ENCODE data around the gene LHFPL6. TPM values are rescaled to one million over a fixed set of nuclear protein-coding genes. Genes with fewer than 3 reads are reported as not detected.
A peak's percentile ranks its signal among the peaks of the same experiment; 100 is the strongest.

LHFPL6 gene
- total RNA-seq, 1 donor from 2014 or later = 31.8 TPM

DNA sequence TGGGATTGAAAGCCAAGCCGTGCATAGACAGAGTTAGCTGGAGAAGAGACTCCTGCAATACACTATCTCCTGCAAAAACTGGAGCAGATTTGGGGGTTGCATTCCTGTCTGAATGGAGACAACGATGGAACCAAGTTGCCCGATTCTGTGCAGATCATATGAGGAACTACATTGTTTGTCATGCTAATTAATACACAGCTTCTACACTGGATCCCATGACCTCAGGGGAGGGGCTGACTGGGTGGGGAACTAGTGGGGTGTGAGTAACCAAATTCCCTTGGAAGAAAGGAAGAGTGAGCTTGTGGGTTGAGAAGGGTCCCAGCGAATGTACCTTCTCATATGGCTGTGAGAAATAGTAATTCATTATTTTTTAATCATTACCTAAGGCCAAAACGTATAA, 214.0 kb downstream of the LHFPL6 start:
- no peak for DNase-seq (ENCODE audit: low read depth in 2 of 2)

DNA sequence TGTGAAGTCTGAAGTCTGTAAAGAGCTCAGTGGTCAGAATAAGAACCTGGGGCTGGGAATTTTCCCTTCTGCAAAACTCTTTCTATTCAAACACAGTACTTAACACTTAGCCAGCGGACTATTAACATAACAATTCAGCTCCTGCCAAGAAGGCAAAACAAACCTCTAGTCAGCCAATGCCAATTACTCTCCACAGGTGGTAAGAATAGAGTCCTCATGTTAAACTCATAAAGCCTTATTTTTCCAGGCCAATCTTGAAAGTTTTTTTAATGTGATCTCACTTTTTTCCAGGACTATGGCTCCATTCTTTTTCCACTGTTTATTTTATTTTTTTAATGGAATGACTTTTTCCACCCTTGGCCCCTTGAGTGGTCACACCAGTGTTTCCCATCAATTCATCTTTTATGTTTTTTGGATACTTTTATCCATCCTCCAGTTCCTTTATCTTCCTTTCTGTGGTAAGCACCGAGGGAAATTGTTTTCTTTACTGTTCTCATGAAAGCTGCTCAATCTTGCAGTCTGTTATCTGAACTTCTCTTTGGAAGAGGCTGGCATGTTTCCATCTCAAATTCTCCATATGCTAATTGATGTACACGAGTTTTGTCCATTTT, 217.3 kb downstream of the LHFPL6 start:
- peak in 1 of 2 donors; percentile 52 for DNase-seq (ENCODE audit: low read depth in 2 of 2)

DNA sequence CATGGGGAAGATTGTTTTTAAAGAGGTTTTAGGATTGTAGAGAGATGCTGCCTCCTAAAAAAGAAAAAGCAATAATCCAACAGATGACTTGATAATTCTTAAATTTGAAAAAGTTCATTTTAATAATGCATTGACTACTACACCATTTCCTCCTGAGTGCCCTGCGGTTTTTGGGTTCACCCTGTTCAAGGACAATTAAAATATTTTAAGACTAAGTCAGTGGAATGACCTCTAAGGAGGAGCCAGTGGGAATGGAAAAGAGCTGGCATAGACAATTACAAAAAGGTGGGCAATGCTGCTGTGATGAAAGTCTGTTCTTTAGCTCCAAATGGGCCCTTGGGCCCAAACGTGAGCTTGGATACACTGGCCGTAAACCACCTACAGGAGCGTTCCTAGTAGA, 217.8 kb downstream of the LHFPL6 start:
- DNase-seq (ENCODE audit: low read depth in 2 of 2) = no peak

DNA sequence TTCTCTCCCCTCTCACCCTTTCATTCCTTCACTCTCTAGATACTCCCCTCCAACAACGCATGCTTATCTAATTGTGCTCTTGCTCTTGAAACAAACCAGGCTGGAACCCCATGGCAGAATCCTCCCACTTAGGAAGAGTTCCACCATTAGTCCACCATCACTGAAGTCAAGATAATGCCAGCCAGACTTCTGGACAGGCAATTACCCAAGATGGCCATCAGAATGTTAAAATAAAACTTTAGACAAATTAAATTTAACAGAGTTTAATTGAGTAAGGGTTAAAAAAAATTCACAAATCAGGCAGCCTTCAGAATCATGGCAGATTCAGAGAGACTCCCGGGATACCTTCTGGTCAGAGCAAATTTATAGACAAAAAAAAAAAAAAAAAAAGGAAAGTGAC, 221.5 kb downstream of the LHFPL6 start:
- no peak for DNase-seq (ENCODE audit: low read depth in 2 of 2)

DNA sequence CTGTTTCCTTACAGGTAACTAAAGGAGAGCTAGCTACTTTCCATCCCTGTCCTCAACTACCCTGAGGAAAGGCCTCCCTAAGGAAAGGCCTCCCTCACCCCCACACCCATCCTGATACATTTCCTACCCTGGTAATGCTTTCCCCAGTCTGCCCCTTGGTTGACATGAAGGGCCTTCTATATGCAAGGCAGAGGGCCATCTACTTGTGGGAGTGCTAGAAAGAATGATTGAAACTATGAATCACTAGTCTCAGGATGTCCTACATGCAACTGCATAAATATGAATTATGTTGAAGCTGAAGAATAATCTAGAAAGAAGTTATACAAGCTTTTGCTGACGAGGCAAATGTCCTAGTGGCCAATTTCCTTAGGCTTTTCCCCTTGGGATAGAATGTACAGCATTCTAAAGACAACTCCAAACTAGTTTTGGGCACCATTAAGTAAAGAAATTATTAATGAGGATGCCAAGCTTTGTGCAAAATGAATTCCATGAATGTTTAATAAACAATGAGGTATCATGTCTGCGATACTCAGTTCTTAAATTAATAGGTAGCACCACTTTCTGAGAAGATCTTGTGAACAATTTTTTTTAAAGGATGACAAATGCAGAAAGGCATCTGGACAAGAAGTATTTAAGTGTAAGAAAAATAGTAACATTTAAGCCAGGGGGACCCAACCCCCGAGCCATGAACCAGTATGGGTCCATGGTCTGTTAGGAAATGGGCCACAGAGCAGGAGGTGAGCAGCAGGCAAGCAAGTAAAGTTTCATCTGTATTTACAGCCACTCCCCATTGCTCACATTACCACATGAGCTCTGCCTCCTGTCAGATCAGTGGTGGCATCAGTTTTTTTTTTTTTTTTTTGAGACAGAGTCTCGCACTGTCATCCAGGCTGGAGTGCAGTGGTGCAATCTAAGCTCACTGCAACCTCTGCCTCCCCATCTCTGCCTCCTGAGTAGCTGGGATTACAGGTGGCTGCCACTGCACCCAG, 223.0 kb downstream of the LHFPL6 start:
- no peak for DNase-seq (ENCODE audit: low read depth in 2 of 2)

DNA sequence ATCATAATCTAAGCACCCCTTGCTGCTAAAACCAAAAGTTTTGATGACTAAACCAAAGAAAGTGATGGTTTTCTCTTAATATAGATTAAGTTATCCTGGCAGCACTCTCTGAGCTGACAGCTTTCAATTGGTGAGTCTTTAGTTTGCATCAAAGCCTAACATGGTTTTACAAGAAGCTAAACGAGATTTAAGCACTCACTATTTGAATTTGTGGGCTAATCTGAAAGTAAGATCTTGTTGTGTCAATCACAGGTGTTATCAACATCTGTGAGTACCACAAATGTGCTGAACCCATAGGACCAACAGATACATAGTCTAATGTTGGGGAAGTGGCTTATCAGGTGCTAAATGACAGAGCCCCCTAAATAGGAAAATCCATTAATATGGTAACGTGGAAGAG, 223.9 kb downstream of the LHFPL6 start:
- DNase-seq (ENCODE audit: low read depth in 2 of 2) = no peak

DNA sequence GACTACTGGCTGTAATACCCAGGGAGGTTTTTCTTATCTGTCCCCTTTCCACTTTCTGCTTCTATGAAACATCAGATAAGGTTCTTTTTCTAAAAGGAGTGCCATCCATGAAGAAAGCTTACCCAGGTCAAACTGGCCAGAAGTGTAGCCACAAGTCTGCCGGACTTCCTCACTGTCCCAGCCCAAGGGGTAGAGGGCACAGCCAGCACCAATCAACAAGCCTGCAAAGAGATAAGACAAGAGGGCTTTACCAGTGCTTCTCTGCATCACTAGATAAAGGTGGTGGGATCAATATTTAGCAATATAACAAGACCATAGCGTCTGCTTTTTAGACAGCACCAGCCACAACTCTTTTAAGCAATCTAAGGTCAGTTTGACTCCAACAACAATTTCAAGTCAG, 224.7 kb downstream of the LHFPL6 start:
- DNase-seq (ENCODE audit: low read depth in 2 of 2) = no peak

DNA sequence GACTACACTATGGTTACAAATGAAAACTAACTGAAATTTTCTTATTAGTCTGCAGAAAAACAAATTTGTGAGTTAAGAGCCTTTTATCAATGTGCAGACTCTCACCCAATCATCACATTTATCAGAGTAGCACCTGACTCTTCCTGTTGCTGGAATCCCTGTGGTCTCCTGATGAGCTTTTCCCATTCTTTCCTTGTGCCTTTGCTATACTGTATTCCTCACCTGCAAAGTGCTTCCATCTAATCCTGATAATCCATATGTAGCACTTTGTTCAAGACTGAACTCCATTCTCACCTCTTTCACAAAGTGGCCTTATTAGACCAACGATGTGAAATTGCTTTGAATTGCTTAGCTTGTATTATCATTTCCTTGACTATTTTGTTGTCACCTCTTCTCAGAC, 225.3 kb downstream of the LHFPL6 start:
- DNase-seq (ENCODE audit: low read depth in 2 of 2) = no peak

DNA sequence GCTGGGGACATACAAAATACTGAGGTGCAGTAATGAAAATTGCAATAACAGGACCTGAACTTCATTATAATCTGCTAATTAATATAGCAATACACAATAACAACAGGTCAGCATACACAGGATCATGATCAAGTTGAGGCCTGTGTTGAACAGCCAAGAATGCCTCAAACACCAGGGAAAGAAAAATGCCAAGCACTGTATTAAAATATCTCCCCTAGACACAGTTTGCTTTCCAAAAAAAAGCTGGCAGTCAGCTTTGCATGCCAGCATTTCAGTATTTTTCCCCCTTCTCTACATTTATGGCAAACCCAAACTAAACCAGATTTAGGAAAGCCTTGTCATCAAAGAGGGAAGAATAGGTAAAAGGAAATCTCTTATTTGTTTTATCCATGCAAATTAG, 226.9 kb downstream of the LHFPL6 start:
- DNase-seq (ENCODE audit: low read depth in 2 of 2) = no peak

DNA sequence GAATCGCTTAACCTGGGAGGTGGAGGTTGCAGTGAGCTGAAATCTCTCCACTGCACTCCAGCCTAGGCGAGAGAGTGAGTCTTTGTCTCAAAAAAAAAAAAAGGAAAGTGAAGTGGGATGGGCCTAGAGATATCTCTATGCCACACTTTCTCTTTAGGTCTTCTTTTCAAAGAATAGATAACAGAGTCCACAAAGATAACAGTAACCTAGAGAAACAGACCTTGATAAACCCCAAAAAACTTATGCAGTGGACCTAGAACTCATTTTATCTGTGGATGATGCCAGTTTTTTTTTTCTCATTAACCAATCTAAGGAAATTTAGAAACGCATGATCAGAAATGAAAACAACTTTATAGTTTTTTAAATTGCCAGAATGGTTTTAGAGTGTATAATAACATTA, 227.4 kb downstream of the LHFPL6 start:
- DNase-seq (ENCODE audit: low read depth in 2 of 2) = no peak

DNA sequence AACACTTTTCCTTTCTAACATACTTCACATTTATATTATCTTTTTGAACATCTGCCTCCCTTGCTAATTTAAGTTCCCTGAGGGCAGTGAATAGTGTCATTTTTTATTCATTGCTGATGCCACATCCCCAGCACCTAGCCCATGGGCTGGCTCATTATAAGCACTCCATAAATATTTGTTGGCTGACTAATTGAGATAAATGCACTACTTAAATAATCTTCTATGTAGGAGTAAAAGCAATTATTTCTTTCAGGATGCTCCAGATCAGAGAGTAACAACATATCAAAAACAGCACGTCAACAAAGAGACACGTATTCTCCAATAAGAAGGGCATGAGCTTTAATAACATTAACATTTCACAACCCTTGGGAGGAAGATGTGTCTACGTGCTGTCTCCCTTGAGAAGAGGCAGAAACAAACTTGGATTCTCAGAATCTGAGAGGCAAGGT, 228.2 kb downstream of the LHFPL6 start:
- DNase-seq (ENCODE audit: low read depth in 2 of 2) = no peak

DNA sequence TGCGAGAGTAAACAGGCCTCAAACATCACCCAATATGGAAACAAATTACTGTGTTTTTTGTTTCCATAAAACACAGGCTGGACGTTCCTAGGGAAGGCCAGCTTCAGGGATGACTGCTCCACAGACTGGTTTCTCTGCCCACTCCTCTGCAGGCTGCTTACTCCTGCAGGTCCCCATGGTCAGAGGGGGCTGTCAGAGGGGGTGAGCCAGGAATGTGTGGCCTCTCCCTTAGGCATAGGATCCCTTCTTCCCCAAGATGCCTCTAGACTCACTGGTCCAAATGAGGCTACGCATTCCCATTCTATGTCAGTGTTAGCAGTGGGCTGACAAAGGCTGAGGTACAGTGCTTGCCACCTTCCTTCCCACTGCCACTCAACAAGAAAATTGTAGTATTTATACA, 229.8 kb downstream of the LHFPL6 start:
- DNase-seq (ENCODE audit: low read depth in 2 of 2) = no peak

DNA sequence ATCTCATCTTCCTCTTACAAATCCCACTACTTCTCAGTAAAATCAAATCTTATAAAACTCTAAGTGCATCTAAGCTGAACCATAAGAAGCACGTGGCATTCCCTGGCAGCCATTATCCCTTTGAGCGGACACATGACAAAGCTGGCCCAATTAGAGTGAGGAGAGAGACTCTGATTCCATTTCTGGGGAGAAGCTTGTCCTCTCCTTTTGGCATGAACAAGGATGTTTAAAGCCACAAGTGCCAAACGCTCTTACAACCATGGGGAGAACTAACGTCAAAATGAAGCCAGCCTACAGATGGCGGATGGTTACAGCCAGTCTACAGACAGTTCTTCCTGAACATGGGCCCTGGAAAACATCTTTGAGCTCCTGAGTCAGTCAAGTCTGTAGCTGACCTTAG, 231.3 kb downstream of the LHFPL6 start:
- DNase-seq (ENCODE audit: low read depth in 2 of 2) = no peak

DNA sequence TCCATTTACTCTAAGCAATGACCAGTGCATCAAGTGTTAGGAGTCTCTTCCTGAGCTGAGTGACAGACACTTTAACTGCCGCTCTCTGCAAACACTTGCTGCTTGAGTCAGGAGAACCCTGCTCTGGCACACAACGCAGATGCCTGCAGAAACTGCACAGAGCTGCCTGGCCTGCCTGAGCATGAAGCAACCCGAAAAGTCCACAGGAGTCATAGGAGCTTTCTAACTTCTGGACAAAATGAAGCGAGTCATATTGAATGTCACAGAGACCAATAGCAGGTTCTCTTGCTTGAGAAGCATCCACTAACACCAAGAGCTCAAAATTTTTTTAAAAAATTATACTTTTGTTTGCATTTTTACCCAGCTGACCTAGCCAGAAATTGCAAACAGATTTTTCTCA, 232.4 kb downstream of the LHFPL6 start:
- DNase-seq (ENCODE audit: low read depth in 2 of 2) = no peak

DNA sequence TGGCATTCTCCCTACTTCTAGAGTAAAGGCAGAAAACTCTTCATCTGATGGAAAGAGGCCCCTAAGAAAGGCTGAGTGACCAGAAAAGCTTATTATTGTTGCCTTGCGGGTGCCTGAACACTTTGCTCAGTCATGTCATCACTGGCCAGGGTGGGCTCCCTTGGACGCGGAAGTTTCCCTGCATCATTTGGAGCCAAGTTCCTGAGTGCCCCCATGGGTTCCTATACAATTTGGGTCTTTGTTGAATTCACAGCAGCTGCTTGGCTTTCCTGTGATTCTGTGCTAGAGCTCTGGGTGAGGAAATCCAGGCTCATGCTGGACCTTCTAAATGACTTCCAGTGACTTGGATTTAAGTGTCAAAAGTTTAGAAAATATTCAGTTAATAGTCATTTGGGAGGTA, 232.9 kb downstream of the LHFPL6 start:
- no peak for DNase-seq (ENCODE audit: low read depth in 2 of 2)

DNA sequence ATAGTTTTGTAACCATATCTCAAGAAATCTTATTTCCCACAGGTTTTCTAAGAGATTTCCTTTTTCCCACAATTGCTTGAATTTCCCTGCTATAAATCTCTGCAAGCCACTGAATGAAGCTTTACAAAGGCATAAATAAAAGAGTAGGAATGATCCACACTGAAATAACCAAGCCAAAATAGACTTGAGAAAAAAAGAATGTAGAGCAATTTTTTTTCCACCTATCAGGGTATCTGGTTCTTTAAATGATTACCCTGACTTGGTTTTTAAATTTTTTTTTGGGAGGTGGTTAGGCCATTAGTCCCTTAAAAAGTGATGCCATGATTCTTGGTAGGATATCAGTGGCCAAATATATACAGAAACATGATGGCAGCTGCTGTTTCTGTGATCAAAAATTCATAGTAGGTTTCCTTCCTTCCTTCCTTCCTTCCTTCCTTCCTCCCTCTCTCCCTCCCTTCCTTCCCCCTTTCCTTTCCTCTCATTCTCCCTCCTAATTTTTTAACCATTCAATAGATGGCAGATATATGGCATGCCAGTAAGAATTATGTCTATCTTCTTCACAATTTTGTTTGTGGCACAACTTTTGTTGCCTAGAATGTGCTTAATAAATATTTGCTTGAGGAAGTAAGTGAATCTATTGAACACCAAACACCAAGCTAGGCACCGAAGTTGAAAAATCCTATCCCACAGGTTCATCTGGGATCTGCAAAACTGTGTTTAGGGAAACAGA, 233.7 kb downstream of the LHFPL6 start:
- no peak for DNase-seq (ENCODE audit: low read depth in 2 of 2)

DNA sequence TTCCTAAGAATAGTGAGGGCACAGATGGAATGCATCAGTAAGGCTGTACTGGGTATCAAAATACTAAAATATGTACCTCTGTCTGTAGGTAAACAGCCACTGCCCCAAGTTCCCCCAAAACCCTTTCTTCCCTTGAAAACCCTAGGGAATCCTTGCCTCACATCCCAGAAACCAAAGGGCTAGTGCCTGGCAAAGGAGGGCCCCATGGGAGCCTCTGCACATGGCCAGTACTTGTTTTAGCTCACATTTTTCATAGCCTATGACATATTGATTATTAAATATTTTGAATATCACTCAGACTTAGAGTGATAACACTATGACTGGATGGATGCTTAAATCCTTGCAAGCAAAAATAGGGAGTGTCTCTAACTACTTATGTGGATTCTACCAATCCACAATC, 237.1 kb downstream of the LHFPL6 start:
- DNase-seq (ENCODE audit: low read depth in 2 of 2) = no peak

DNA sequence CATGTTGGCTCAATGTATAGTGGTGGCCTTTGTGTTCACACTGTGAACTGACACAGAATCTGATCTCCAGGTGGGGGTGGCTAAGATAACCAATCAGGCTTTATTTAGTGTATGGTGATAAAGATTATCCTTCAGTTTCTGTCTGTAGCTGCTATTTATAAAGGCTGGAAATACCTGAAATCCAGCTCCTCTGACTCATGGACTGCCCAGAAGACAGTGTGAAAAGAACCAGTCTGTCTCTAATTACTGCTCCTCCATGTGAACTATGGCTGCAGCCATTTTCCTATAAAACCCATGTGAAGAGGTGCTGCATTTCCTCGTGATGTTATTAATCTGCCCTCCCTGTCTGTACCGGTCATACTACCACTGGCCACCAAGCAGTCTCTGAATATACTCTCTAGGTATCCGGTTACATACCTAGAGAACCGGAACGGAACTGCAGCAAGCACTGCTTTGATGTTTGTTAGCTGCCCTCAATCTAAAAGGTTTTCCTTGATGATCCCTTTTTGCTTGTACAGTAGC, 238.0 kb downstream of the LHFPL6 start:
- no peak for DNase-seq (ENCODE audit: low read depth in 2 of 2)

DNA sequence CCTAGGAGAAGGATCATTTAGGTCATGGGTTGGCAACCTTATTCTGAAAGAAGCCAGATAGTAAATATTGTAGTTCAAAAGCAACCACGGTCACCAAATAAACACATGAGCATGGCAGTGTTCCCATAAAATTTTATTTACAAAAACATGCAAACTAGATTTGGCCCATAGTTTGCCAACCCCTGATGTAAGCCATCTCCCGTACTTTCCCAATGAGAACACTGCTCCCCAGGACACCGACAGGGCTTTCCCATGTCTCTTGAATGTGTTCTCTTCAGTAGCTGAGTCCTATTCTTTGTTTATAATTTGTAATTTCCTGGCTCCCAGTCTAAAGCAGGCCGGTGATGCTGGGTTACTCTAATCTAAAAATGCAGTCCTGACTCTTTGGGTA, 239.6 kb downstream of the LHFPL6 start:
- DNase-seq (ENCODE audit: low read depth in 2 of 2) = no peak

DNA sequence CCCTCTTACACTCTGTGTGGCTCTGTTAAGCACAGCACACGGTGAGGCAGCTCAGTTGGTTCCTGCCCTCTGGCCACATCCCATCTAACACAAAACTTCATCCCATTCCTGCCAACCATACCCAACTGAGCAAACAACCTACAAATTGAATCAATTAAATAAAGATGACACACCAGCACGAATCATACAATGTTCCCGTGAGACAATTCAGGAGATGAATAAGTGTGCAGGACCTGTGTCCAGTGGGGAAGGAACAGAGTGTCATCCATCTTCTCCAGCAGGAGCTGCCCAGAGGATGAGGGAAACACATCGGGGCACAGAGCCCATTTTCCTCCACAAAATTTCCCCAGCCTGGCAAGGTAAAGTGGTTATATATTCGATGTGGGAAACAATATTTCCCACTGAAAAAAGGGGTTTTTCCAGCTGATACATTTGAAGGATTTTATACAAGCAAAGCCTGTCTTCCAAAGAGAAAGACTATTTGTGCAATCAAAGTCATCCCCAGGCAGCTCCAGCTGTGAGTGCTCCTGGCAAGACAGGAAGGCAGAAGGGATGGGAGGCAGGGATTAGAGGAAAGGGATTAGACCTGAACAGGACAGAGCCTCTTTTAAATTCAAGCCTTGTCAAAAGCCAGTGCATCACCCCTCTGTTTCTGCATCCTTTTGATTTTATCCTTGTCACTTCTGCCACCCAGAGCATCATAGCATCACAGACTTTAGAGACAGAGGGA, 240.2 kb downstream of the LHFPL6 start:
- DNase-seq (ENCODE audit: low read depth in 2 of 2) = peak in 1 of 2 donors; percentile 2

DNA sequence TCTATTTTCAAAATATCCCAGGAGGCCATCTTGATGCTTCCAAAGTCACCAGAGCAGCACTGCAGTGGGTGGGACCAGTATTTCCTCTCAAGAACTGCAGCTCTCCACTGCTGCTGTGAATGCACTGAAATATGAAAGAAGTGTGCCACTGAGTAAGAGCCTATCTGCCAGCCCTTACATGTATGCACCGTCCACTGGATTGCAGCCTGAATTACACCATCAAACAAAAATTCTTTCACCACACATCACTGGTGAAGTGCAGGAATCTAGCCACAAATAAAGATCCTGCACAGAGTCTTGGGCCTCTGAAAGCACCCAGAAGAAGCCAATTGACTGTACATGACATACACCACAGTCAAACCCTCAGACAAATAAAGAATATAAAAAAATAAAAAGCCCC, 249.0 kb downstream of the LHFPL6 start:
- DNase-seq (ENCODE audit: low read depth in 2 of 2) = no peak
